Stimulated activated naive CD4-positive, alpha-beta T cell treated with Interleukin-2 at 50 U/mL for 16 hours (primary cell): Measurements from ENCODE around the gene RPS17.
"Not testable (repeated sequence)": the region's sequence is repeated elsewhere in the genome, so short reads cannot be mapped to it uniquely, and the experiment has no call there.

ENCODE experiments used
- DNase-seq: peaks from one replicate; lab custom pipeline; 2025; lab: John Stamatoyannopoulos, UW

Gene RPS17

GRCh38 chr15:82545478-82545877 is 5.2 kb upstream of the RPS17 start:
- DNase-seq: no peak

- no peak for DNase-seq
Measured at GRCh38 chr15:82545002-82545401, 4.7 kb upstream of the RPS17 start.

- DNase-seq: no peak
Measured at GRCh38 chr15:82544431-82544830, 4.2 kb upstream of the RPS17 start.

DNA sequence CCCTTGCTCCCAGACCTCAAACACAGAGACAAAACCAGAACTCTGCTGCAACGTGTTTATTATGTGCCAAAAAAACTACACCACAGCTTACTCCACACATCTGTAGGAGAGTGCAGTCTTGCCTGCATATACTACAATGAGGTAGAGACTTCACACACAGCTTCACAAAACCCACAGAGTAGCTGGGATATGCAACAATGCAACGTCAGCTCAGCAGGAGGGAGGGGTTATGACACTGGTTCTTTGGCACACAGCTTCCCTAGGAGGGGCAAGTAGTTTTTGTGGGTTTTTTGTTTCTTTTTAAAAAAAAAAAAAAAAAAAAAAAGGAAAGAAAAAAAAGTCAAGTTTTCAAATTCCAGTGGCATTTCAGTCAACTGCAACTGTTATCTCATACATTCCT is 2.9 kb upstream of the RPS17 start:
- DNase-seq: no peak

GRCh38 chr15:82540984-82541431 is 751 bp upstream of the RPS17 start:
- DNase-seq: no peak

GRCh38 chr15:82539691-82540054 is 584 bp downstream of the RPS17 start:
- no peak for DNase-seq

- no peak for DNase-seq
Measured at GRCh38 chr15:82538961-82539690, 1.1 kb downstream of the RPS17 start.

- no peak for DNase-seq
Measured at GRCh38 chr15:82537351-82537908, 2.8 kb downstream of the RPS17 start.

- no peak for DNase-seq
Measured at GRCh38 chr15:82536409-82537350, 3.6 kb downstream of the RPS17 start.

DNA sequence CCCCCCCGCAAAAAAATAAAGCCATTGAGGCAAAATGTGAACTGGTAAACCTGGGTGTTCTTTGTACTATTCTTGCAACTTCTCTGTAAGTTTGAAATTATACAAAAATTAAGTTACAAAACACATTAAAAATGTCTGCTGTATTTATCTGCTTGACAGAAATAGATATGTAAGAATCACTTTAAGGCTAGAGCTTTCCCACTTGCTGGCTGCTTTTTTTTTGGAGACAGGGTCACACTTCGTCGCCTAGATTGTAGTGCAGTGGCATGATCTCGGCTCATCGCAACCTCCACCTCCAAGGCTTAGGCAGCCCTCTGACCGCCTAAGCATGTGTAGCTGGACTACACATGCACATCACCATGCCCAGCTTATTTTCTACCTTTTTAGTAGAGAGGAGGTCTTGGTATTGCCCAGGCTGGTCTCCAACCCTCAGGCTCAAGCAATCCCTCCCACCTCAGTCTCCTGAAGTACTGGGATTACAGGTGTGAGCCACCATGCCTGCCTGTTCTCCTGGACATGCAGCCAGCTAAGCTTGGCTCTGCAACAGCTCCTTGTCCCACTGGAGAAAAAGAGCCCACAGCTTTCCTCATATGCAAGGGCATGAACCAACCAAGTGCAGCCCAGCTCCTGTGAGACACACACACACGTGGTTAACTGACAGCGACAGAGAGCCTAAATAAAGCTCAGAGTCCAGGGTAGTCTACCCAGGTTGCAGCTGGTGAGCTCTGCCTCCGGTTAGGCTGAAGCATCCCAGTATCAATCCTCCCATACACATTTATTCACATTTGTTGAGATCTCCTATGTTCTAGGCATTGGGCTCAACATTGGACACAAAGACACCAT is 4.5 kb downstream of the RPS17 start:
- no peak for DNase-seq

DNA sequence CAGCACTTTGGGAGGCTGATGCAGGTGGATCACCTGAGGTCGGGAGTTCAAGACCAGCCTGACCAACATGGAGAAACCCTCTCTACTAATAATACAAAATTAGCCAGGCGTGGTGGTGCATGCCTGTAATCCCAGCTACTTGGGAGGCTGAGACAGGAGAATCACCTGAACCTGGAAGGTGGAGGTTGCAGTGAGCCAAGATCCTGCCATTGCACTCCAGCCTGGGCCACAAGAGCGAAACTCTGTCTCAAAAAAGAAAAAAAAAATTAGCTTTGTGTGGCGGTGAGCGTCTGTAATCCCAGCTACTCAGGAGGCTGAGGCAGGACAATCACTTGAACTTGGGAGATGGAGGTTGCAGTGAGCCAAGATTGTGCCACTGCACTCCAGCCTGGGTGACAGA is 5.1 kb downstream of the RPS17 start:
- DNase-seq: not testable (repeated sequence)

DNA sequence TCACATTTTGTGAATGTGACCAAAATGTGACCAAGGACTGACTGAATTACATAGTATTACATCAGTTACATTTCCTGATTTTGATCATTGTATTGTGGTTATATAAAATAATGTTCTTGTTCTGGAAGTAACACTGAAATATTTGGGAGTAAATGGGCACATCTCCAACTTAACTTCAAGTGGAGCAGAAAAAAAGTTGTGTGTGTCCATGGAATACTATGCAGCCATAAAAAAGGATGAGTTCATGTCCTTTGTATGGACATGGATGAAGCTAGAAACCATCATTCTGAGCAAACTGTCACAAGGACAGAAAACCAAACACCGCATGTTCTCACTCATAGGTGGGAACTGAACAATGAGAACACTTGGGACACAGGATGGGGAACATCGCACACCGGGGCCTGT is 5.8 kb downstream of the RPS17 start:
- DNase-seq: not testable (repeated sequence)

- DNase-seq: no peak
Measured at GRCh38 chr15:82533801-82534200, 6.5 kb downstream of the RPS17 start.

- DNase-seq: no peak
Measured at GRCh38 chr15:82532991-82533481, 7.2 kb downstream of the RPS17 start.

DNA sequence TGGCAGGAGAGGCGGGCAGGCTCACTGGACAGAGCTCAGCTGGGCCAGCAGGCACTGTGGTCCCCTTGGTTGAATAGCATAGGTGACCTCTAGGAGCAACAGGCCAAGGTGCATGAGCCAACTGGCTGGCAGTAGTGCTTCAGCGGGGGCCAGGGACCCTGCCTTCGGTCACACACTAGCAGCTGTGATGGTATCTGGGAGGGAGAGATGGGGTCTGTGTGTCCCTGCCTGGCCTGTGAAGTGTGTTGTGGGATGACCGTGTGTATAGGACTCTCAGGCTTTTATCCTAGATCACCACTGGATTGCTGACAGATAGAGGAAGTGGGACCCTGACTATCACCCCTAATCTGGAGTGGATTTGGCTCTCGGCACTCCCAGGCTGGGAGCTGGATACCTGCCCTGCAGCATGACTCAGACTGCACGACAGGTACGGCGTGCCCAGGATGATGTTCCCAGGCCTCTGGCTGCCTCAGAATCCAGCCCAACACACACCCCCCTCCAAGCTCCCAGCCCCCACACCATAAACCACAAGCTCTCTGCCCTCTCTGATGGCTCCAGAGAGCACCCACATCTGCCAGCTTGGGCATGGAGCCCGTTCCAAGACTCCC is 7.8 kb downstream of the RPS17 start:
- DNase-seq: no peak

DNA sequence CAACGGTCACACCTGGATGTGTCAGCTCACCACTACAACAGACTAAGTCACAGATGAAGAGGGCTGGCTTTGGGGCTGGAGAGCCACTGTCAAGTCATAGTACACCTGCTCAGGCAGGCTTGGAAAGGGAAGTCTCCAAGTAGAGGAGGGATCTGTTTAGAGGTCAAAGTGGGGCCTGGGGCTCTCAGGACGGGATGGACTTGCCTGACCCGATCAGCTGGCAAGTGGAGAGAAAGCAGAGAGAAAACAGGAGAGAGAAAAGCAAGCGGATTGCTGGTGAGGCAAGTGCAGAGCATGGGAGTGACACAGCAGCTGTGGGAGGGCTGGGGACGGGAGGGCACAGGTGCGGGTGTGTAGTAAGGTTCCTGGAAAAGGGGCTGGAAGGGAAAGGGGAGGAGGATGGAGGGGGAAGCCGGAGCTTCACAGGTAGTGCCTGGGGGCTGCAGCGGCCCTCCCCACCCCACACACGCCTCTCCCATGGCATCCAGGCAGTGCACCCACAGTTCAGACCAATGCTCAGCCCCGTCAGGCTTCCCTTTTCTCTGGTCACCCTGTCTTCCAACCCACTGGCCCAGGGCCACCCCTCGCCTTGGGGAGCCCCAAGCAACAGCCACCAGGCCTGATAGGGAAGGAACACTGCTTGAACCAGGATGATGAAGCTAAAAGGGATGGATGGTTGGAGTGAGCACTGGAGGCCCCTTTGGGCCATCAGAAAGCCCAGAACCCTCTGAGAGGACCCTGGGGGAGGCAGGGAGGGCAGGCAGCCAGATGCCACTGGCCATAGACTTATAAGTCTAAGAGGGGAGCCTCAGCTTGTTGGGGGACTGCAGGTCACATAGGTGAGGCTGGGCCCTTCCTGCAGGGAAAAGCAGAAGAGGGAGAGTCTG is 8.5 kb downstream of the RPS17 start:
- DNase-seq: no peak

DNA sequence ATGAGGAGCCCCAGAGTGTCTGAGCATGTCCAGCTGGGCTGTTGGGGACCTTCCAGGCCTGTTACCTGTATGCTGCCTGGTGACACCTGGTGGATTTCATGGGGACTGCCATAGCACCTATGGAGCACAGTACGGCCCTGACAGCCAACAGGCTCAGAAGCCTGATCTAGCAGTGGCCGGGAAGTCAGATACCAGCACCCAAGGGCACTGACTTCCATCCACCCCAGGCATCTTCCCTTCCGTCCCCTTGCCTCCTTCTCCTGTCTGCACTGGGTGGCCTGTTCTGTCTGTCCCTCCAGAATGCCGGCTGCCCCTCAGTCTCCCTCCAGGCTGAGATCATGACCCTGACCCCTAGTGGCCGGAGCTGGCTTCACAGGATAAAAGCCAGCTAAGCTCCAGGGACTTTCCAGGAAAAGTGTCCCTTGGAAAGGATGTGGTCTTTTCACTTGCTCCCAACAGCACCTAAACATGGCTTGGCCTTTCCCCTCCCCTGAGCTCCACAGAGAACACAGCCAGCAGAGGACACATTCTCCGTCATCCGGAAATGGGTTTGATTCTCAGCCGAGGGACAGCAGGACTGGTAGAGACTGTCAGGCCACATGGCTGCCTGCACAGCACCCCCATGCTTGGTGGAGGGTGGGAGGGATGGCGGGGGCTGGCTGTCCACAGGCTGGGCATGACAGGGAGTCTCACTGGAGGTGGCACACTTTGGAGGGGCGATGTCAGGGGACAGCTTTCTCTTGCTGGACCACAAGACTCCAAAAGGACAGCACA is 9.5 kb downstream of the RPS17 start:
- no peak for DNase-seq

GRCh38 chr15:82530006-82530405 is 10.3 kb downstream of the RPS17 start:
- DNase-seq: no peak

GRCh38 chr15:82513587-82513986 is 26.7 kb downstream of the RPS17 start:
- DNase-seq: not testable (repeated sequence)
